ENCODE data around the gene SYNGR3.
"Not testable (repeated sequence)": the region's sequence is repeated elsewhere in the genome, so short reads cannot be mapped to it uniquely, and the experiment has no call there.

- TF ChIP-seq CTCF, POLR2A, EP300 (IDR thresholded peaks at IDR 0.05): not testable (repeated sequence)
These were observed 27.3 kb upstream of the SYNGR3 start for GRCh38 chr16:1962161-1963153.
